ENCODE measurements around the gene PRKAB1. TPM values are rescaled to one million over a fixed set of nuclear protein-coding genes. Genes with fewer than 3 reads are reported as not detected.
"Not testable (repeated sequence)": the region's sequence is repeated elsewhere in the genome, so short reads cannot be mapped to it uniquely, and the experiment has no call there.

The PRKAB1 gene
- total RNA-seq, 1 donor from 2014 or later, result 22.3 TPM

GRCh38 chr12:119645535-119646059, 22.3 kb upstream of the PRKAB1 start:
- no peak for DNase-seq (ENCODE audit: low read depth)
- TF ChIP-seq, protein P1, sequence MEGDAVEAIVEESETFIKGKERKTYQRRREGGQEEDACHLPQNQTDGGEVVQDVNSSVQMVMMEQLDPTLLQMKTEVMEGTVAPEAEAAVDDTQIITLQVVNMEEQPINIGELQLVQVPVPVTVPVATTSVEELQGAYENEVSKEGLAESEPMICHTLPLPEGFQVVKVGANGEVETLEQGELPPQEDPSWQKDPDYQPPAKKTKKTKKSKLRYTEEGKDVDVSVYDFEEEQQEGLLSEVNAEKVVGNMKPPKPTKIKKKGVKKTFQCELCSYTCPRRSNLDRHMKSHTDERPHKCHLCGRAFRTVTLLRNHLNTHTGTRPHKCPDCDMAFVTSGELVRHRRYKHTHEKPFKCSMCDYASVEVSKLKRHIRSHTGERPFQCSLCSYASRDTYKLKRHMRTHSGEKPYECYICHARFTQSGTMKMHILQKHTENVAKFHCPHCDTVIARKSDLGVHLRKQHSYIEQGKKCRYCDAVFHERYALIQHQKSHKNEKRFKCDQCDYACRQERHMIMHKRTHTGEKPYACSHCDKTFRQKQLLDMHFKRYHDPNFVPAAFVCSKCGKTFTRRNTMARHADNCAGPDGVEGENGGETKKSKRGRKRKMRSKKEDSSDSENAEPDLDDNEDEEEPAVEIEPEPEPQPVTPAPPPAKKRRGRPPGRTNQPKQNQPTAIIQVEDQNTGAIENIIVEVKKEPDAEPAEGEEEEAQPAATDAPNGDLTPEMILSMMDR (conservative IDR thresholded peaks at IDR 0.05; ENCODE audit: low read depth, low read length), result no peak

GRCh38 chr12:119649202-119649808, 18.6 kb upstream of the PRKAB1 start:
- TF ChIP-seq, protein P1 (conservative IDR thresholded peaks at IDR 0.05; ENCODE audit: low read depth, low read length), result peak; percentile 79
- no peak for DNase-seq (ENCODE audit: low read depth)
- no peak overlapping the region for H3K4me3 ChIP-seq (ENCODE audit: low read depth, low read length)

More at GRCh38 chr12:119645535-119646059, 22.3 kb upstream of the PRKAB1 start:
- no peak overlapping the region for H3K4me3 ChIP-seq (ENCODE audit: low read depth, low read length)

- no peak for DNase-seq (ENCODE audit: low read depth)
- TF ChIP-seq, protein P1 (conservative IDR thresholded peaks at IDR 0.05; ENCODE audit: low read depth, low read length), result no peak
- H3K4me3 ChIP-seq (ENCODE audit: low read depth, low read length), result no peak overlapping the region
These were observed 15.3 kb upstream of the PRKAB1 start for GRCh38 chr12:119652665-119653064.

DNA sequence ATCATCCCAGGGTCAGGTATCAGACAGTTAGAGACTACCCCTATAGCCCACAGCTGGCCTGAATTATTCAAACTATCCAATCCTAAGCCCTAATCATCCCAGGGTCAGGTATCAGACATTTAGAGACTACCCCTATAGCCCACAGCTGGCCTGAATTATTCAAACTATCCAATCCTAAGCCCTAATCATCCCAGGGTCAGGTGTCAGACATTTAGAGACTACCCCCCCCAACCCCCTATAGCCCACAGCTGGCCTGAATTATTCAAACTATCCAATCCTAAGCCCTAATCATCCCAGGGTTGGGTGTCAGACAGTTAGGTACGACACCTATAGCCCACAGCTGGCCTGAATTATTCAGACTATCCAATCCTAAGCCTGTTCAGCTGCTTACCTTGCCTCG, 10.9 kb upstream of the PRKAB1 start:
- not testable (repeated sequence) for DNase-seq (ENCODE audit: low read depth); H3K4me3 ChIP-seq (ENCODE audit: low read depth, low read length)

DNA sequence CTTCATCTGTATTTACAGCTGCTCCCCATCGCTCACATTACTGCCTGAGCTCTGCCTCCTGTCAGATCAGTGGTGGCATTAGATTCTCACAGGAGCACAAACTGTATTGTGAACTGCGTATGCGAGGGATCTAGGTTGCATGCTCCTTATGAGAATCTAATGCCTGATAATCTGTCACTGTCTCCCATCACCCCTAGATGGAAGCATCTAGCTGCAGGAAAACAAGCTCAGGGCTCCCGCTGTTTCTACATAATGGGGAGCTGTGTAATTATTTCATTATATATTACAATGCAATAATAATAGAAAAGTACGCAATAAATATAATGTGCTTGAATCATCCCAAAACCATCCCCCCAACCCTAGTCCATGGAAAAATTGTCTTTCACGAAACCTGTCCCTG, 9.8 kb upstream of the PRKAB1 start:
- not testable (repeated sequence) for DNase-seq (ENCODE audit: low read depth); H3K4me3 ChIP-seq (ENCODE audit: low read depth, low read length)
- TF ChIP-seq, protein P1 (conservative IDR thresholded peaks at IDR 0.05; ENCODE audit: low read depth, low read length), result peak; percentile 39

- TF ChIP-seq, protein P1 (conservative IDR thresholded peaks at IDR 0.05; ENCODE audit: low read depth, low read length), result peak; percentile 88
- no peak overlapping the region for H3K4me3 ChIP-seq (ENCODE audit: low read depth, low read length)
- no peak for DNase-seq (ENCODE audit: low read depth)
These were observed 8.5 kb upstream of the PRKAB1 start for GRCh38 chr12:119659289-119659897.

DNA sequence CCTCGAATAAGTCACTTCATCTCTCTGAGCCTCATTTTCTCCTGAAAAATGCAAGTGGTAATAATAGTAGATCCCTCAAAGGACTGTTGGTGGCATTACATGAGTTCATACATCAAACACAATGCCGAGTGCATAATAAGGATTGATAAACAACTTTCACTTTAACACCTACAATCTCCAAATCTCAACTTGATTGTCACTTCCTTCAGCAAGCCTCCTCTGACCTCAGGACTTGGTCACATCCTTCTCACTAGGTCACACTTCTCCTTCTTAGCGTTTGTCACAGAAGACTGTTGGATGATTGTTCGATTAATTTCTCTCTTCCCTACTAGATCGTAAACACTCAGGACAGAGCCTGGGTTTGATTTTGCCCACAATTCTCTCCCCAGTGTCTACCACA, 7.9 kb upstream of the PRKAB1 start:
- H3K4me3 ChIP-seq (ENCODE audit: low read depth, low read length), result no peak overlapping the region
- TF ChIP-seq, protein P1 (conservative IDR thresholded peaks at IDR 0.05; ENCODE audit: low read depth, low read length), result no peak
- no peak for DNase-seq (ENCODE audit: low read depth)
